DLD1 (cell line): Measurements from ENCODE around the gene MX2.

ENCODE experiments used
- in situ Hi-C: cut with HindIII; loops from 2 replicates; pipeline ENCODE4 v1.10.0; 2017; ENCODE audit warnings: low sequenced_read_pairs

The MX2 gene

DNA sequence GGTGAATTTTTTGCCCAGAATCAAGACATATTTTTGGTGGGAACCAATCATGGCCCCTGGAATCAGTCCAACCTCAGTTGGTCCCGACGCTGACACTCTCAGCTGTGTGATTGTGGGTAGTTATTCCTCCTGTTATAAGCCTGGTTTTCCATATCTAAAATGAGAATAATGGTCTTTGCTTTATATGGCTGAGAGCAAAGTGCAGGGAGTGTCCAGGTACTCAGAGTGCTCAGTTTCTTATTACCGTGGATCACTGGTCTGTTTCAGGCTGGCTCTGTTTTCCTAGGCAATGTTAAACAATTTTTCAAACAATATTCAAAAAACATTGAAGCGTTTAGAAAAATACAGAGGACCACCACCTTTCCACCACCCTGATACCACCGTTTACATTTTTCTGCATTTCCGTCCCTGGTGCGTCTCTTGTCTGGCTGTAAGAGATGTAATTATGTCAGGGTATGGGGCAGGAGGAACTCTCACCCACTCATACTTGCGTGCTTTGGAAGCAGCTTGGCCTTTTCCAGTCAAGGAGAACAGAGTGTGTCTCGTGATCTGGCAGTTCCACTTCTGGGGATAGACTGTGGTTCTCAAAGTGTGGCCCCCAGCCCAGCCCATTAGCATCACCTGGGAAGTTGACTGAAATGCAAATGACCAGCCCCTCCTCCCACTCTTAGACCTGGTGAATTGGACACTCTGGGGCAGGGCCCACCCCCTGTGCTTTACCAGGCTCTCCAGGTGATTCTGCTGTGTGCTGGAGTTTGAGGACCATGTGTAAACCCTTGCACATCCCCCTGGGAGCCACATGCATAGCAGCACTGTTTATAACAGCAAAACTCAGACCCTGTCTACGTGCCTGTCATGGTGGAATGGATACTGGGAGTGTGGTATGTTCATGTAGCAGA is 71.0 kb downstream of the MX2 start:
- in situ Hi-C loops, result no loop called here

DNA sequence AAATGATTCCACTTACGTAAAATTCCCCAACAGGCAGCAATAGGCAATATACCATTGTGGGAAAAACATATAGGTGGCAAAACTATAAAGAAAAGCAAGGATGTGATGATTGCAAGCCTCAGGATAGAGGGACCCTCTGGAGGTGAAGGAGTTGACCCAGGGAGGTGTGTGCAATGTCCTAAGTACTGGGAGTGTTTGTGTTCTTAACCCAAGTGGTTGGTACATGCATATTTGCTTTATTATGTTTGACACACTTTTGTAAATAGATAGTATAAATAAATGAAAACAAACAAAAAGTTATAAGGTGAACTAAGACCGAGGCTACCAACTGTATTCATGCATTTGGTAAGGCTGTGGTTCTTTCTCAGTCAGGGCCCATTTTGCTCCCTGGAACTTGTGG is 71.7 kb downstream of the MX2 start:
- in situ Hi-C loops, result no loop called here

DNA sequence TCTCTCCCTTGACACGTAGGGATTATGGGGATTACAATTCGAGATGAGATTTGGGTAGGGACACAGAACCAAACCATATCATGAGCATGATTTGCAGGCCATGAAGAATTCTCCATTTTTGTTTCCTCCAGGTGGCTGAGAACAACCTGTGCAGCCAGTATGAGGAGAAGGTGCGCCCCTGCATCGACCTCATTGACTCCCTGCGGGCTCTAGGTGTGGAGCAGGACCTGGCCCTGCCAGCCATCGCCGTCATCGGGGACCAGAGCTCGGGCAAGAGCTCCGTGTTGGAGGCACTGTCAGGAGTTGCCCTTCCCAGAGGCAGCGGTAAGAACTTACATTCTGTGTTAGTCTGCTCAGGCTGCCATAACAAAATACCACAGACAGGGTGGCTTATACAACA is 73.9 kb downstream of the MX2 start:
- in situ Hi-C loops, result no loop called here

DNA sequence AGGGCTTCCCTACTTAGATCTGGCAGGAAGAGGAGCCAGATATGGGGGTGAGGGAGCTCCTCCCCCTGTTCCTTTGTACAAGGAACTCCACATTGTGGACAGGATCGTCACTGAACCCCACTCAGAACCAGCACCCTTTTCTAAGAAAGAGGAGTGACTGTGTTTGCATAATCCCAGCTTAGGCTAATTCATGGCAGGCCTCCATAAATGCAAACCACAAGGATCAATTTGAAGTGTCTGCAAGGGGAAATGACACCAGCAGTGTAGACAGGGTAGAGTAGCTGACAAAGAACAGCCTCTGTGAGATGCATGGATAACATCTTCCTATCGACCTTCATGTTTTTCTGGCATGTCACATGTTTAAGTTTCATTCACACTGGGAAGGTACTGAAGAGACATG is 75.9 kb downstream of the MX2 start:
- in situ Hi-C loops, result no loop called here

DNA sequence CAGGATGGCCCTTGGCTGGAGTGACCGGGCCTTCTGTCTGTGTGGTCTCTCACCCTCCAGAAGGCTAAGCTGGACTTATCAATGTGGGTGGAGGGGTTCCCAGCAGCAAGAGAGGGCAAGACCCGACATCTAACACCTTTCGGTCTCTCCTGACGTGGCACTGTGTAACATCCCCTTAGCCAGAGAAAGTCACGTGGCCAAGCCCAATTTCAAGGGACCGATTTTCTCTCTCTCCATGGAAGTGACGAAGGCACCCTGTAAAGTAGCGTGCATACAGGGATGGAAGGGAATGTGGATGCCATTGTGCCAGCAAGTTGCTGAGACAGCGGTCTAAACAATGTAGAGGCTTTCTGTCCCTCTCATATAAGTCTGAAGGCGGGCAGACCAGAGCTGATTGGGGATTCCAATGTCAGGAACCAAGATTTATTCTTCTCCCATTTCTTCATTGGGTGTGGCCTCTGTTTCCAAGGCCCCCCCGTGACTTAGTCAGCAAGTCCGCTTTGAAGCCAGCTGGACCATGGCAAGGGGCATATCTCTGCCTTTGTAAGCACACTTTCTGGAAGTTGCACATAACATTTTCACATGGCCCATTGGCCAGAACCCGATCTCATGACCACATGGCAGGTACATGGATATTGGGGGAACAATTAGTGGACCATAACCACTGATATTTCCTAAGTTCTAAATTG is 76.7 kb downstream of the MX2 start:
- in situ Hi-C loops, result no loop called here

DNA sequence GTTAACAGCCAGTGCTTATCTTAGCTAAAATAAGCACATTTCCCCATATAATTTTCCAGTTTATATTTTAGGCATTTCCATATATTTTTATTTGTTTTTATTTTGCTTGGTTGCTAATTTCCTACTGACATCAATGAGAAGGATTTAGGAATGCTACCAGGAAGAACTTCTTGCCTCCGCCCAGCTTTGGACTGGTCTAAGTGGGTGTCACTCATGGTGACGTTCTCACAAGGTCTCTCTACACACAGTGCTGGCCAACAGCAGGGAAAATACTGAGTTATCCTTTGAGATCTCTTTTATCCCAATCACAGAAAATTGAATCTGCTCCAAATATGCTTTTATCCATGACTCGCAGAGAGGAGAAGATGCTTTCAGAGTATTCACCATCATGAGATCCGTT is 77.4 kb downstream of the MX2 start:
- in situ Hi-C loops, result no loop called here

DNA sequence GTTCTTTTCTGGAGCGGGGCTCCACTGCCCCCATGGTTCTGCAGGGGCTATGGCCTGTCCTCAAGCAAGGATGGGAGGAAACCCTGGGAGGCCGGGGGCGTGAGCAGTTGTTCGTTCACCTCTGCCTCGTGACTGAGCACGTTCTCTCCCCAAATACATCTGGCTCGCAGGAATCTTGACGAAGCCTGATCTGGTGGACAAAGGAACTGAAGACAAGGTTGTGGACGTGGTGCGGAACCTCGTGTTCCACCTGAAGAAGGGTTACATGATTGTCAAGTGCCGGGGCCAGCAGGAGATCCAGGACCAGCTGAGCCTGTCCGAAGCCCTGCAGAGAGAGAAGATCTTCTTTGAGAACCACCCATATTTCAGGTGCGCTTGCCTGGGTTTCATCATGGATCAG is 79.7 kb downstream of the MX2 start:
- in situ Hi-C loops, result loop anchor here (10.0 kb wide), 1 partner anchor 137 kb away; no protein-coding TSS in a partner anchor

DNA sequence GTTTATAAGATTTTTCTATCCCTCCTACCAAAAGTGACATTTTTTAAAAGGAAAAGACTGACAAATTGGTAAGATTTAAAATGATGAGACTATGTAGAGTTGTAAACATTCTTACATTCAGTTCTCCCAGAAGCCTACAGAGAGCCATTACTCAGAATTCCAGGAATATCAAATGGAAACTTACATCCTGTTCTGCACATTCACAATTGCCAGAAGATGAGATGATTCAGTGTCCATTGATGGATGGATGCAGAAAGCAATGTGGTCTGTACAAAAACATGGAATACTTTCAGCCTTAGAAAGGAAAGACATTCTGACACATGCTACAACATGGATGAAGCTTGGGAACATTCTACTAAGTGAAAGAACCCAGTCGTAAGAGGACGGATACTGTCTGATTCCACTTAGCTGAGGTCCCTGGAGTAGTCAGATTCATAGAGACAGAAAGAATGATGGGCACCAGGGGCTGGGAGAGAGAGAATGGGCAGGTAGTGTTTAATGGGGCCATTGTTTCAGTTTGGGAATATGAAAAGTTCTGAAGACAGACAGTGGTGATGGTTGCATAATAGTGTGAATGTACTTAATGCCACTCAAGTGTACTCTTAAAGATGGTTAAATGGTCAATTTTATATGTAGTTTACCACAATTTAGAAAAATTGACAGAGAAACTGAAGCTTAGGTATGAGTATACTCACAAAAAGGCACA is 80.8 kb downstream of the MX2 start:
- in situ Hi-C loops, result loop anchor here (10.0 kb wide), 1 partner anchor 138 kb away; no protein-coding TSS in a partner anchor

DNA sequence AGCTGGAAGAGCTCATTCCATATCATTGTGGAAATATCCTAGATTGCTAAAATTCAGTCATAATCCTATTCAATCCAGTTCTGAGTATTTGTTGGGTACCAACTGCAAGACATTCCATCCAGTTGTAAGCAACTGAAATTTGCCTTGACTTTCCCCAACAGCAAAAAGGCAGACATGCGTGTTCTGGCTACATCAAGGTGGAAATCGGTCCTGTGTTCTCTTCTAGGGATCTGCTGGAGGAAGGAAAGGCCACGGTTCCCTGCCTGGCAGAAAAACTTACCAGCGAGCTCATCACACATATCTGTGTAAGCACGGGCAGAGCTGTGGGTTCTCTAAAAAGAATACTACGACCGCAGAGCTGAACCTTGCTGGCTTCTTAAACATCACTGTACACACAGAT is 81.7 kb downstream of the MX2 start:
- in situ Hi-C loops, result loop anchor here (10.0 kb wide), 1 partner anchor 139 kb away; no protein-coding TSS in a partner anchor

DNA sequence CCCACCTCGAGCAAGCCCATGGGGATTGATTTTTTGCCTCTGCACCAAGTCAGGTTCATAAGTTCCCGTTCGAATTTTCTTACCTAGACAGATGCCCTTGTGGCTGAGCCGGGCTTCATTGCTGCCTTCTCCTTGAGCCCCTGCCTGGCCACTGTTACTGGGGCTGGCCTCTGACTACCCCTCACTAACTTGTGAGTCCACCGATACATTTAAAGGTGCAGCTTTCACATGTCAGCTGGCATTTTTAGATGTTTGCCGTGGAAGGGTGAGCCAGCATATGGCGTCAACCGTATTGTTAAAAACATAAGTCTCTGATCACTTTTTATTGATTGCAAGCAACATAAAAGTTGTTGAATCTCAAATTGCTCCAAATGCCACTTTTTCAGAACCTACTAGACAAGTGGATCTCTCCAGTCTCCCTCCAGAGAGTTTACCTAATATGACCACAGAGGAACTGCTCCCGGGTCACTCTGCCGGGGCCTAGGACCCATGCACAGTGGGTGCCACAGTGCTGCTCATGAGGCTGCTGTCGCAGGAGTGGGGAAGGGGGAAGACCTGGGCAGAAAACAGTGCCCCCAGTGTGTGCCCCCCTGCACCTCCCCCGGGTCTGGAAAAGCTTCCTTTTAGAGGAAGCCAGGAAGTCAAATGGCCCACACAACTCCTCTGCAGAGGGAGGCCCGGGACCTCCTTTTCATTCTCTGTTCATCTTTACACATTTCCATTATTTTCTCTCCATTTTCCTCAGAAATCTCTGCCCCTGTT is 83.1 kb downstream of the MX2 start:
- in situ Hi-C loops, result loop anchor here (10.0 kb wide), 1 partner anchor 140 kb away; no protein-coding TSS in a partner anchor

DNA sequence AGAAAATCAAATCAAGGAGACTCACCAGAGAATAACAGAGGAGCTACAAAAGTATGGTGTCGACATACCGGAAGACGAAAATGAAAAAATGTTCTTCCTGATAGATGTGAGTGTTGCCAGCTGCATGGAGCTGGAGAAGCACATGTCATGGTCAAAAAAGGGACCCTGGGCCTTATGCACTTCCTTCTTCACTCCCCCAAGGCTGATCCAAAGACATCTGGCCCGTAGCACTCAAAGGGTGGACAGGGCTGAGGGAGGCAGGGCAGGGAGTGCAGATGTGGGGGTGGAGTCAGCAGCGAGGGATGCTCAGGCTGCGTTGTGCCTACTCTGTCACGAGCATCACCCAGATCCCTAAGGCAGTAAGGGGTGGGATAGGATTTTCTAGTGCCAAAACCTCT is 83.6 kb downstream of the MX2 start:
- in situ Hi-C loops, result loop anchor here (10.0 kb wide), 1 partner anchor 141 kb away; no protein-coding TSS in a partner anchor

DNA sequence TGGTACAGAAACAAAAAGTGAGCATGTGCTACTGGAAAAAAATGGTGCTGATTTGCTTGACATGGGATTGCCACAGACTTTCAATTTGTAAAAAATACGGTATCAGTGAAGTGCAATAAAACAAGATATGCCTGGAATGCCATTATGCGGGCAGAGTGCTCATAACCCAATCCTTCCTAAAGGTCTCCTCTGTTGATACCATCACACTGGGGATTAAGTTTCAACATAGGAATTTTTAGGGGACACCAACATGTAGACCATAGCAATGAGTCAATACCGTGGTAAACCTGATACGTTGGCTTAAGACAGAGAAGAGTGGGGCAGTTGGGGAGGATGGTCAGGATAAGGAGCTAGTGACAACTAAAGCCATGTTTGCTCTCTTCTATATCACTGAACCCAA is 84.8 kb downstream of the MX2 start:
- in situ Hi-C loops, result loop anchor here (10.0 kb wide), 1 partner anchor 142 kb away; no protein-coding TSS in a partner anchor

DNA sequence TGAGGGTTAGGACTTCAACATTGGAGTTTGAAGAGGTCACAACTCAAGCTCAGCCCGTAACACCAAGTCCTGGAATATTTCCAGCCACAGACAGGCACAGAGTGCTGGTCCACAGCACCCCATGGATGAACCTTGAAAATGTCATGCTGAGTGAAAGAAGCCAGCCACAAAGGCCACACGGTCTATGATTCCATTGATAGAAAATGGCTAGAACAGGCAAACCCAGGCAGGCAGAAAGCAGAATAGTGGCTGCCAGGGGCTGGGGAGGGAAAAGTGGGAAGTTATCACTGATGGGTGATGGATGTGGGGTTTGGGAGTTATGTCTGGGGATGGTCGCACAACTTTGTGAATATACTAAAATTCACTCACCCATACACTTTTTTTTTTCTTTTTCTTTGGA is 85.5 kb downstream of the MX2 start:
- in situ Hi-C loops, result loop anchor here (10.0 kb wide), 1 partner anchor 143 kb away; no protein-coding TSS in a partner anchor

DNA sequence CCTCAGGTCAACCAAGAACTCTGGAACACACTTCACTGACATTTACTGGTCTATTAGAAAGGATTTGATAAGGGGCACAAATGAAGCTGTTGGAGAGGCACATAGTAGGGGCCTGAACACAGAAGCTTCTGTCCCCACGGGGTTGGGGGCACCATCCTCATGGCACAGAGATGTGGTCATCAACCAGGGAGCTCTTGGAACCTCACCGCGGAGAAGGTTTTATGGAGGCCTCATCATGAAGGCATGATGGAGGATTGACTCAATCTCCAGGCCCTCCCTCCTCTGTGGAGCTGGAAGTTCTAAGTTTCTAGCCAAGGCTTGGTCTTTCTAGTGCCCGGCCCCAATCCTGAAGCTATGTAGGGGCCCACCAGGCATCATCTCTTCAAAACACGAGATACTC is 87.8 kb downstream of the MX2 start:
- in situ Hi-C loops, result loop anchor here (10.0 kb wide), 1 partner anchor 145 kb away; no protein-coding TSS in a partner anchor

DNA sequence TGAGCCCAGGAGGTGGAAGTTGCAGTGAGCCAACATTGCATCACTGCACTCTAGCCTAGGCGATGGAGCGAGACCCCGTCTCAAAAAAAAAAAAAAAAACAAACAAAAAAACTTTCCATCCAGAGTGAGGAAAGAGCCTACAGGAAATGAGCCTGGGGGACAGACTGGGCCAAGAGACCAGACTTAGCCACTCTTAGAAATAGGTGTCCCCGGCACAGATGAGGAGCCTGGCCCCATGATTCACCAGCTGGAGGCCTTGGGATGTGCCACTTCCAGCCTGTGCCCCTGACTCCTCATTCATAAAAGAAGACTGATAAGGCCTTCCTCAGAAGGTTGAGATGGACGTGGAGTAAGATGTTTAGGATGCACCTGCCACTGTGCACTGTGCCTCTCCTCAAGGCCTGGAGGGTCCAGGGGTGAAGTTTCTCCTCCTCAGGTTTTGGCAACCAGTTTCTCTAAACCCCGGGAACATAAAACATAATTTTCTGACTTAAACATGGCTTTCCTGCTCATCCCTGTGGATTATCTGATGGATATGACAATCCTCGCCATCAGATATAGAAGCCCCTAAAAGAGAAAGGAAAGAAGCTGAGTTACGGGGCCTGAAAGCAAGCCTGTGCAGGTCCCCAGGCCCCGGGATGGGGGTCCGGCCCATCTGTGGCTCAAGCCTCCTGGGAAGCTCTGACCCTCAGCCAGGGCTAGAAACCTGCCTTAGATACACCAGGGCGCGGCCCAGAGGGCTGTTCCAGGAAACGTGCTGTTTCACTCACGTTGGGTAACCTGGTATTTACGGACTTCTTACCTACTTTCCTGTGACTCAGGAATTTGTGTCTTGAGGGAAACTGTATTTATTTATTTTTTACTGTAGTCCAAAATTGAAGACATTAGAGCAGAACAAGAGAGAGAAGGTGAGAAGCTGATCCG is 90.2 kb downstream of the MX2 start:
- in situ Hi-C loops, result no loop called here

DNA sequence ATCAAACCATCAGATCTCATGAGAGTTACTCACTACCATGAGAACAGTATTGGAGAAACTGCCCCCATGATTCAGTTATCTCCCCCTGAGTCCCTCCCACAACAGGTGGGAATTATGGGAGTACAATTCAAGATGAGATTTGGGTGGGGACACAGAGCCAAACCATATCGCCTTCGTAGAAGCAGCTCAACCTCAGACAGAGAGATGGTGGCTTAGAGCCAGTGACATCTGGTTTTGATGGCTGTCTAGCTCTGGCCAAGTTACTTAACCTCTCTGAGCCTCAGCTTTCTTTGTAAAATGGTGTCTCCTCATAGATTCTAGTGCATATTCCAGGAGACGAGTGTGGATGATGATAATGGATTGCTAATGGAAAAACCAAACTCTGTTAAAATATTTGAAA is 91.4 kb downstream of the MX2 start:
- in situ Hi-C loops, result no loop called here

DNA sequence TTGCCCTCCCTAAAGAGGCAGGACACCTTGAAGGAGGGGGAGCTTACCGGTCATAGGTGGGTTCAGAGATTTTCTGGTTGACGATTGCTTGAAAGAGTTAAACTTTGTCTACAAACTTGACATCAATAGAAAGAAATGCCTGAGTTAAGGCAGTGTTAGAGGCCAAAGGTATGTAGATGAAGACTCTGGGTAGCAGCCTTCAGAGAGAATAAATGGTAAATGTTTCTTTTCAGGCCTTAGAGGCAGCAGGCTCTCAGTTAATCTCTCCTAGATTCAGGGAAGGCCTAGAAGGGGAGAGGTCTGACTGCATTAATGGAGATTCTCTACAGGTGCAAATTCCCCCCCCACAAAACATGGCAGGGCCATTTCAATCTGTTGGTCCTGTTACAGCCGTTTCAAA is 91.9 kb downstream of the MX2 start:
- in situ Hi-C loops, result no loop called here

DNA sequence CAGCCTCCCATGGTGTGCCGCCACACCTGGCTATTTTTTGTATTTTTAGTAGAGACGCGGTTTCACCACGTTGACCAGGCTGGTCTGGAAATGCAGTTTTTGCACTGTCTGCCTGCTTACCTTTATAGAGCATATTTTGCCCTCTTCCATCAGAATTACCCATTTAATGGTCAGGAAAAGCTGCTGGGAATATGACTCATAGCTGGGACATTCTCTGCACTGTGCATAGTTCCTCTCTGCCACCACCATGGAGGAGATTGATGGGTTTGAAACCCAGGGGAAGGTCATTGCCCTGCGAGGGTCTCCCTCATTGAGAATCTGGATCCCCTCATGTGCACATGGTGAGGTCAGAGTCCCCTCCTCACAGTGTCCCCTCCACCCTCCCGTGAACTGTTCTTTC is 96.3 kb downstream of the MX2 start:
- in situ Hi-C loops, result no loop called here

DNA sequence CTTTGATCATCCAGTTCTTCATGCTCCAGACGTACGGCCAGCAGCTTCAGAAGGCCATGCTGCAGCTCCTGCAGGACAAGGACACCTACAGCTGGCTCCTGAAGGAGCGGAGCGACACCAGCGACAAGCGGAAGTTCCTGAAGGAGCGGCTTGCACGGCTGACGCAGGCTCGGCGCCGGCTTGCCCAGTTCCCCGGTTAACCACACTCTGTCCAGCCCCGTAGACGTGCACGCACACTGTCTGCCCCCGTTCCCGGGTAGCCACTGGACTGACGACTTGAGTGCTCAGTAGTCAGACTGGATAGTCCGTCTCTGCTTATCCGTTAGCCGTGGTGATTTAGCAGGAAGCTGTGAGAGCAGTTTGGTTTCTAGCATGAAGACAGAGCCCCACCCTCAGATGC is 96.7 kb downstream of the MX2 start:
- in situ Hi-C loops, result no loop called here
